Measurements from ENCODE around the gene TBX19. TPM values are rescaled to one million over a fixed set of nuclear protein-coding genes. Genes with fewer than 3 reads are reported as not detected.

Gene TBX19
- total and polyA plus RNA-seq, 8 donors = 0.61 to 2.9 (median 1.2) TPM; not detected in 2

DNA sequence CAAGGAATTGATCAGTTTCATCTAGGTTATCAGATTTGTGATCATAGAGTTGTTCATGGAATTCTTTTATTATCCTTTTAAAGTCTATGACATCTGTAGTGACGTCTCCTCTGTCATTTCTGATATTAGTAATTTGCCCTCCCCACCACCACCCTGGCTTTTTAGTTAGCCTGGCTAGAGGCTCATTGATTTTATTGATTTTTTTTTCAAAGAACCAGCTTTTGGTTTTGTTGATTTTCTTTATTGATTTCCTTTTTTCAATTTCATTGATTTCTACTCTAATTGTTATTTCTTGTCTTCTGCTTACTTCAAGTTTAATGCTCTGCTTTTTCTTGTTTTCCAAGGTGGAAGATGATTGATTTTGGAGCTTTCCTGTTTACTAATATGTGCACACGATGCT lies 23.3 kb upstream of the TBX19 start:
- no peak for TF ChIP-seq POLR2A (IDR thresholded peaks at IDR 0.05)
- intact Hi-C loops (cut with DNase I; ENCODE audit: low total_unique reads) = no loop called here
- no peak overlapping the region for H3K27ac ChIP-seq
- H3K36me3 ChIP-seq = peaks cover 0 to 24% (median 16%) of the 10 kb centered on the region in 4 donors
- peaks cover 7 to 18% (median 14%) of the 10 kb centered on the region in 4 donors for H3K9me3 ChIP-seq
- H3K27me3 ChIP-seq = no peaks in the 10 kb centered on the region
- peaks cover 0 to 7% (median 2%) of the 10 kb centered on the region in 4 donors for H3K4me1 ChIP-seq
- DNase-seq = no peak
- WGBS, 5 donors = 45 to 80% (median 68%) methylated on average over 2 of the region's 2 CpGs
- H3K4me3 ChIP-seq = no peak overlapping the region

DNA sequence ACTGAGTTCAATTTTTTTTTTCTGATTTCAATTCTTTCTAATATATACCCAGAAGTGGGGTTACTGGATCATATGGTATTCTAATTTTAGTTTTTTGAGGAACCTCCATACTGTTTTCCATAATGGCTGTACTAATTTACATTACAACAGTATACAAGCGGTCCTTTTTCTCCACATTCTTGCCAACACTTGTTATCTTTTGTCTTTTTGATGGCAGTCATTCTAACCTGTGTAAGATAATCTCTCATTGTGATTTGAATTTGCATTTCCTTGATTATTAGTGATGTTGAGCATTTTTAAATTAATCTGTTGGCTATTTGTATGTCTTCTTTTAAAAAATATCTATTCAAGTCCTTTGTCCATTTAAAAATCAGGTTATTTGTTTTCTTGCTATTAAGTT lies 21.1 kb upstream of the TBX19 start:
- intact Hi-C loops (cut with DNase I; ENCODE audit: low total_unique reads) = no loop called here
- Histone ChIP-seq H3K27me3 (no peaks in the 10 kb centered on the region), H3K36me3 (peaks cover 0 to 29% (median 20%) of the 10 kb centered on the region in 4 donors), H3K9me3 (peaks cover 7 to 18% (median 14%) of the 10 kb centered on the region in 4 donors), H3K27ac (no peak overlapping the region), H3K4me3 (no peak overlapping the region), H3K4me1 (peaks cover 0 to 4% (median 0%) of the 10 kb centered on the region in 4 donors)
- TF ChIP-seq POLR2AphosphoS5 (IDR thresholded peaks at IDR 0.05) (no peak), CTCF (IDR thresholded peaks at IDR 0.05) (no peak), EP300 (IDR thresholded peaks at IDR 0.05) (no peak), POLR2A (IDR thresholded peaks at IDR 0.05) (no peak)
- 90 to 100% (median 95%) methylated on average over 1 of the region's 1 CpG for WGBS, 5 donors
- DNase-seq = no peak

DNA sequence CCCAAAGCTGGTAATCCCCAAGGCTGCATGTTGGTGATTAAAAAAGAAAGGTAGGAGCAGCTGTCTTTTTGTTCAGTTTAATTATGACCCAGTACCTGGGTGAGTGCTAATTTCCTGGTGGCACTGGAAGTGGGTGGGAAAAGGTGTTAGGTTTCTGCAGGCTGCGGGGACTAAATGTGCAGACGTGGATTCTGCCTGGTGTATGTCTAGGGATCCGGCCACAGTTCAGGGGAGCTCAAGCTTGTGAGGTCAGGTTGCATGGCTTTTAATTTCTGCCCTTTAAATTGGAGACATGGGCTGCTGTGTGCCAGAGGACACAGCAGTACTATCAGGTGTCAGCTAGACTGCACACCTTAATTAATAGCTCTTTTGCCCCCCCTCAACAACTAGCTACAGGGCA lies 20.3 kb upstream of the TBX19 start:
- TF ChIP-seq EP300 (IDR thresholded peaks at IDR 0.05) = no peak
- no peak for TF ChIP-seq POLR2A (IDR thresholded peaks at IDR 0.05)
- TF ChIP-seq CTCF (IDR thresholded peaks at IDR 0.05) = no peak
- TF ChIP-seq POLR2AphosphoS5 (IDR thresholded peaks at IDR 0.05) = no peak
- H3K27me3 ChIP-seq = no peaks in the 10 kb centered on the region
- 86 to 92% (median 91%) methylated on average over 3 of the region's 3 CpGs for WGBS, 5 donors
- peaks cover 0 to 4% (median 0%) of the 10 kb centered on the region in 4 donors for H3K4me1 ChIP-seq
- H3K36me3 ChIP-seq = peaks cover 0 to 32% (median 16%) of the 10 kb centered on the region in 4 donors
- DNase-seq = no peak
- H3K9me3 ChIP-seq = peaks cover 6 to 15% (median 12%) of the 10 kb centered on the region in 4 donors
- intact Hi-C loops (cut with DNase I; ENCODE audit: low total_unique reads) = no loop called here
- no peak overlapping the region for H3K4me3 ChIP-seq
- no peak overlapping the region for H3K27ac ChIP-seq

- H3K4me1 ChIP-seq = peaks cover 0 to 4% (median 0%) of the 10 kb centered on the region in 4 donors
- TF ChIP-seq CTCF (IDR thresholded peaks at IDR 0.05) (no peak), POLR2AphosphoS5 (IDR thresholded peaks at IDR 0.05) (no peak)
- DNase-seq = peak in 1 of 2 donors; percentile 35
- peaks cover 0 to 5% (median 3%) of the 10 kb centered on the region in 4 donors for H3K9me3 ChIP-seq
- no peaks in the 10 kb centered on the region for H3K27me3 ChIP-seq
- peaks cover 0 to 24% (median 11%) of the 10 kb centered on the region in 4 donors for H3K36me3 ChIP-seq
- intact Hi-C loops (cut with DNase I; ENCODE audit: low total_unique reads) = no loop called here
- H3K27ac ChIP-seq = no peak overlapping the region
- H3K4me3 ChIP-seq = no peak overlapping the region
- WGBS, 5 donors = 31 to 65% (median 60%) methylated on average over 2 of the region's 2 CpGs
These were observed 19.3 kb upstream of the TBX19 start for GRCh38 chr1:168261390-168261789.

DNA sequence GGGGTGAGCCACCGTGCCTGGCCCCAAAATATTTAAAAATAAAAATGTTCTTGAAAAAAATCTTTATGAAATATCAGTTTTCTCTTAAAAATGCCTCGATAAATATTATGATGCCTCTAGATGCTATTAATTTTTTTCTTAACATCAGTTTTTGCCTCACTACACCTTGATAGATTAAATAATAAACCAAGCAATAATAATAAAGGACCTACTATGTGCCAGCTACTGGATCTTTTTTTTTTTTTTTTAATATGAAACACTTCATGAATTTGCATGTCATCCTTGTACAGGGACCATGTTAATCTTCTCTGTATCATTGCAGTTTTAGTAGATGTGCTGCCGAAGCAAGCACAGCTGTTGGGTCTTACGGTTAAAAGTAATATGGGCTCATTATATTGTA lies 17.5 kb upstream of the TBX19 start:
- H3K4me1 ChIP-seq = peaks cover 0 to 4% (median 0%) of the 10 kb centered on the region in 4 donors
- H3K4me3 ChIP-seq = no peak overlapping the region
- WGBS, 5 donors = 87 to 97% (median 91%) methylated on average over 4 of the region's 4 CpGs
- H3K36me3 ChIP-seq = peaks cover 0 to 22% (median 9%) of the 10 kb centered on the region in 4 donors
- intact Hi-C loops (cut with DNase I; ENCODE audit: low total_unique reads) = no loop called here
- TF ChIP-seq EP300 (IDR thresholded peaks at IDR 0.05) (no peak), POLR2A (IDR thresholded peaks at IDR 0.05) (no peak), CTCF (IDR thresholded peaks at IDR 0.05) (no peak), POLR2AphosphoS5 (IDR thresholded peaks at IDR 0.05) (no peak)
- H3K9me3 ChIP-seq = no peaks in the 10 kb centered on the region
- no peak overlapping the region for H3K27ac ChIP-seq
- no peak for DNase-seq
- no peaks in the 10 kb centered on the region for H3K27me3 ChIP-seq
